Aortic smooth muscle cell (primary cell): Measurements from ENCODE around the gene MIER1. TPM values are rescaled to one million over a fixed set of nuclear protein-coding genes. Genes with fewer than 3 reads are reported as not detected.

ENCODE experiments used
- total RNA-seq: library from RNA; depleted of rRNA; stranded (reverse); fragments of >200 nt; gene quantifications from 2 replicates; pipeline ENCODE4 v1.2.3, GENCODE V29; 2014

Gene MIER1
- 25.1 and 31.4 TPM in 2 replicates for total RNA-seq

DNA sequence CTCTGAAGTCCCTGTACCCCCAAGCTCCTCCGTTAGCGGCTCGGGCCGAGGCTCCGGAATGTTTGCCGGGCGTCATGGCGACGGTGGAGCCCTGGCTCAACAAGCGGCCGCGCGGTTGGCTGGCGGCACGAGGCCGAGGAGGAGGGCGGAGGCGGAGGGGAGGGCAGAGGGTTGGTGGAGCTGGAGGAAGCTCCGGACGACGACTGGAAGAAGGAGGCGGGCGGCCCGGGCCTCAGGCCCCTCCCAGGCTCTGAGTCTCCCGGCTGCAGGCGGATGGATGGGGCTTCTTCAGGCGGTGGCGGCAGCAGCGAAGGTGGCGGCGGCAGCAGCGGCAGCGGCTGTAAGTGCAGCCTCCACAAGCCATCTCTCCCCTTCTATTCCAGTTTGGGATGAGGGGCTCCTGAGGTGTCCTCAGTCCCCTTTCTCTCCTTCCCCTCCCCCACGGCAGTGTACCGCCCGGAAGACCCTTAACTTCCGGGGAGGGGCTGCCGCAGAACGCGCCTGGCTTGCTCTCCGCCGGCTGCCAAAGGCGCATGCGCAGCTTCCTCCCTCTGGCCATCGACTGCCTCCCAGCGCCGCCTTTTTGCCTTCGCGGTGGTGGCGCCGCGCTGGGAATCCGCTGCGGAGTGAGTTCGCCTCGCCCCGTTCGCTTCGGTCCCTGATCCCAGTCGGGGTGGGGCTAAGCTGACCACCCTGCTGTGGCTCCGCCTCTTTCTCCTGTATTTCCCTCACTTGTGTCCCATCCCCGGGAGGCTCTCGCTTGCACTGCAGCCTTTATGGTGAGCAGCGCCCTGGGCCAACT is at the start of gene MIER1, which contains the start of gene DNAI4:
Gene MIER1, plus strand, starts transcription at position 235 of the 802 bp plus-strand sequence. Its CDS starts 39 bp downstream, at position 274.
Gene DNAI4, minus strand, starts transcription at position 101 of the 802 bp plus-strand sequence. Its CDS starts 25 bp downstream, at position 76.

Other genes starting within 250 kb of the MIER1 start
- gene DYNLT5, start 172.5 kb upstream of the MIER1 start, total RNA-seq: 0.37 and 0.40 TPM in 2 replicates
- gene INSL5, start 123.7 kb upstream of the MIER1 start, total RNA-seq: not detected in 2 replicates
- gene DNAI4, start 134 bp upstream of the MIER1 start, total RNA-seq: 9.1 and 11.9 TPM in 2 replicates
- 12.3 and 14.5 TPM in 2 replicates for gene SLC35D1, start 129.2 kb downstream of the MIER1 start, total RNA-seq
- gene C1orf141, start 210.0 kb downstream of the MIER1 start, total RNA-seq: not detected in 2 replicates
- not detected in 2 replicates for gene IL23R, start 241.5 kb downstream of the MIER1 start, total RNA-seq